K562 (cell line): ENCODE data around the gene TIMM17B. TPM values are rescaled to one million over a fixed set of nuclear protein-coding genes. Genes with fewer than 3 reads are reported as not detected.

Source experiments
- ARID3B ChIP-seq: fragments of 250-450 bp; sonication (Bioruptor Pico); IDR thresholded peaks from 2 replicates; pipeline ENCODE4 v1.4.0; 2020; ENCODE audit warnings: borderline replicate concordance
- BACH1 ChIP-seq: fragments of 200-800 bp; sonication (Bioruptor generic); IDR thresholded peaks from 2 replicates; pipeline ENCODE4 v1.6.1; 2016; ENCODE audit warnings: missing genetic modification characterization, missing compliant biosample characterization
- CBFA2T2 ChIP-seq: fragments of 450-650 bp; conservative IDR thresholded peaks from 2 replicates; pipeline ENCODE4 v1.6.1; 2017; ENCODE audit warnings: mild to moderate bottlenecking
- DDX20 ChIP-seq: fragments of 450-650 bp; IDR thresholded peaks from 2 replicates; pipeline ENCODE4 v1.6.1; 2016; ENCODE audit warnings: missing genetic modification characterization, low read depth, mild to moderate bottlenecking, missing compliant biosample characterization, moderate library complexity
- FIP1L1 ChIP-seq: fragments of 200-400 bp; formaldehyde crosslinking; IDR thresholded peaks from 2 replicates; pipeline ENCODE4 v1.6.1; 2018; ENCODE audit warnings: mild to moderate bottlenecking, low read depth, low read length; ENCODE audit not compliant: poor library complexity, severe bottlenecking
- FOXJ3 ChIP-seq: sonication (generic); formaldehyde crosslinking; IDR thresholded peaks from 2 replicates; pipeline ENCODE4 v1.4.0; 2020; ENCODE audit warnings: mild to moderate bottlenecking, missing genetic modification reagents
- HDAC1 ChIP-seq, 2 experiments: fragments of 450-650 bp; IDR thresholded peaks; 2 replicates each; pipeline ENCODE4 v1.6.1; 2016 to 2017; ENCODE audit warnings: inconsistent platforms in 1 of 2, mild to moderate bottlenecking in 1 of 2, moderate library complexity in 1 of 2
- KAT7 ChIP-seq: sonication (generic); formaldehyde crosslinking; IDR thresholded peaks from 2 replicates; pipeline ENCODE4 v1.8.0; 2022; ENCODE audit warnings: missing genetic modification reagents, mild to moderate bottlenecking, borderline replicate concordance
- KDM5B ChIP-seq: fragments of 200-600 bp; sonication (generic); IDR thresholded peaks from 2 replicates; pipeline ENCODE4 v1.6.1; 2012; ENCODE audit warnings: low read depth, mild to moderate bottlenecking, moderate library complexity, low read length, control low read depth, inconsistent platforms; ENCODE audit not compliant: insufficient replicate concordance
- NFIX ChIP-seq: fragments of 250-450 bp; sonication (Bioruptor Pico); IDR thresholded peaks from 2 replicates; pipeline ENCODE4 v1.4.0; 2020; ENCODE audit warnings: low read depth, mild to moderate bottlenecking, moderate library complexity
- NFXL1 ChIP-seq: fragments of 450-650 bp; formaldehyde crosslinking; IDR thresholded peaks from 2 replicates; pipeline ENCODE4 v1.4.0; 2021; ENCODE audit warnings: mild to moderate bottlenecking
- NR0B1 ChIP-seq: fragments of 450-650 bp; IDR thresholded peaks from one replicate; pipeline ENCODE4 v1.6.1; 2018; ENCODE audit warnings: mild to moderate bottlenecking, moderate library complexity; ENCODE audit not compliant: partially characterized antibody
- RBBP5 ChIP-seq: fragments of 200-600 bp; sonication (generic); IDR thresholded peaks from 2 replicates; pipeline ENCODE4 v1.6.1; 2012; ENCODE audit warnings: borderline replicate concordance, mild to moderate bottlenecking, low read length, control low read depth, inconsistent platforms; ENCODE audit not compliant: insufficient read depth, poor library complexity, severe bottlenecking
- RUNX1 ChIP-seq: sonication (generic); IDR thresholded peaks from 2 replicates; pipeline ENCODE4 v1.6.1; 2016; ENCODE audit warnings: antibody characterized with exemption, low read depth
- SETDB1 ChIP-seq: IDR thresholded peaks from one replicate; pipeline ENCODE4 v1.6.1; 2012; ENCODE audit warnings: low read length, control low read depth, inconsistent platforms
- SOX6 ChIP-seq: fragments of 450-650 bp; IDR thresholded peaks from 2 replicates; pipeline ENCODE4 v1.6.1; 2014; ENCODE audit warnings: mild to moderate bottlenecking
- STAT5A ChIP-seq: IDR thresholded peaks from 2 replicates; pipeline ENCODE4 v1.6.1; 2012; ENCODE audit warnings: low read length, inconsistent platforms, borderline replicate concordance
- TAL1 ChIP-seq: fragments of 450-650 bp; IDR thresholded peaks from 2 replicates; pipeline ENCODE4 v1.6.1; 2016; ENCODE audit warnings: mild to moderate bottlenecking
- TBL1XR1 ChIP-seq, 2 experiments: IDR thresholded peaks; 2 replicates each; pipeline ENCODE4 v1.6.1; 2012; ENCODE audit warnings: improper control_type of control experiment in 2 of 2, low read length in 2 of 2, mild to moderate bottlenecking in 1 of 2
- ZNF140 ChIP-seq: fragments of 250-450 bp; sonication (Bioruptor Pico); IDR thresholded peaks from 2 replicates; pipeline ENCODE4 v1.8.0; 2021; ENCODE audit warnings: moderate library complexity, mild to moderate bottlenecking, inconsistent platforms
- ZNF197 ChIP-seq: fragments of 200-800 bp; sonication (Bioruptor generic); IDR thresholded peaks from 2 replicates; pipeline ENCODE4 v1.6.1; 2016; ENCODE audit warnings: low read depth, missing genetic modification characterization, missing compliant biosample characterization
- ZNF395 ChIP-seq: fragments of 200-800 bp; sonication (Bioruptor generic); IDR thresholded peaks from 2 replicates; pipeline ENCODE4 v1.6.1; 2017; ENCODE audit warnings: missing genetic modification characterization, missing compliant biosample characterization
- ZNF449 ChIP-seq: fragments of 250-450 bp; sonication (Bioruptor Pico); IDR thresholded peaks from 2 replicates; pipeline ENCODE4 v1.8.0; 2022; ENCODE audit warnings: moderate library complexity, mild to moderate bottlenecking, inconsistent platforms
- polyA plus RNA-seq, 8 experiments: library from polyadenylated mRNA; depleted of rRNA in 4 of 8; stranded (reverse) in 5 of 8; unstranded in 3 of 8; fragments of >200 nt; fragmentation: Nextera tagmentation in 2 of 8; fragmentation: Illumina TruSeq in 1 of 8; extraction: Ambion mirVana in 2 of 8; extraction: Trizol in 1 of 8; gene quantifications; 2 replicates each; pipeline versions ENCODE4 v1.2.1 to v1.2.3, GENCODE V29; 2011 to 2014; ENCODE audit warnings: inconsistent platforms in 1 of 8, missing spikeins in 1 of 8
- total RNA-seq, 7 experiments: library from RNA; depleted of rRNA in 6 of 7; stranded (reverse); fragments of >200 nt in 6 of 7; fragmentation: Illumina TruSeq in 2 of 7; extraction: Trizol in 2 of 7; gene quantifications; 2 replicates each; pipeline versions ENCODE4 v1.2.1 to v1.2.3, GENCODE V29; 2011 to 2021; ENCODE audit warnings: low replicate concordance in 1 of 7

The TIMM17B gene
- total and polyA plus RNA-seq, 9 of the 15 experiments (the other 6 are each of a cell fraction or from before 2014, with no cell fraction given) = 9.9 to 184 (median 115) TPM

GRCh38 chrX:48940404-48940955 lies 42.9 kb upstream of the TIMM17B start (continued):
- TF ChIP-seq NFIX (CRISPR knock-in tag) (no peak), HDAC1 (IDR thresholded peaks at IDR 0.05) (peak; percentile 48 to 91; a peak in 3 of 4 replicates), FIP1L1 (no peak), KDM5B (no peak), RUNX1 (0 out of 2 replicates have a peak, but pooled peaks have one; percentile 41), CBFA2T2 (peak; percentile 82), KAT7 (peak; percentile 28; the same call in 1 of the 2 replicates), RBBP5 (no peak), TAL1 (peak; percentile 85), SOX6 (no peak), ZNF449 (no peak; the same call in 1 of the 2 replicates), STAT5A (peak; percentile 96), NR0B1 (no peak), ZNF395 (0 out of 2 replicates have a peak, but pooled peaks have one; percentile 7), SETDB1 (no peak), BACH1 (tag) (peak; percentile 98), ZNF197 (CRISPR knock-in tag) (no peak), ZNF140 (CRISPR knock-in tag) (no peak), DDX20 (no peak), TBL1XR1 (IDR thresholded peaks at IDR 0.05; ENCODE audit: low read length in 2 of 2) (peak; percentile 37 to 52; a peak in 2 of 4 replicates), ARID3B (CRISPR knock-in tag) (no peak), NFXL1 (CRISPR knock-in tag) (no peak), FOXJ3 (CRISPR knock-in tag) (no peak)
